Measurements from ENCODE around the gene CNKSR2.

DNA sequence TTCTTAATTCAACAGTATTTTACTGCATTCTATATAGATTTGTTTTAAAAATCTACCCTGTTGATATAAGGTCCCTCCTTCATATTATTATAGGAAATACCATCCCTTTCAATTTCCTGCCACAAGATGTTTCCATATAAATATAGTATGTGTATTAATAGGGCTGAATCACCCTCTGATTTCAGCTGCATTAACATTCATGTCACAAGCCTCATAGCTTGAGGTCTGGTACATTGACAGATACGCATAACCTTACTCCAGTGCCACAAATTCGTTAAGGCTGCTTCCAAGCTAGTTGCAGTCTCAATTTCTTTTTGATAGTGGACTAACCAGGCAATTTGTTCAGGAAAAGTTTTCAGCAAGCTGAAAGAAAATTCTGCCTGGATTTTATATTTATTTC, 155.6 kb downstream of the CNKSR2 start:
- TF ChIP-seq, protein P1, sequence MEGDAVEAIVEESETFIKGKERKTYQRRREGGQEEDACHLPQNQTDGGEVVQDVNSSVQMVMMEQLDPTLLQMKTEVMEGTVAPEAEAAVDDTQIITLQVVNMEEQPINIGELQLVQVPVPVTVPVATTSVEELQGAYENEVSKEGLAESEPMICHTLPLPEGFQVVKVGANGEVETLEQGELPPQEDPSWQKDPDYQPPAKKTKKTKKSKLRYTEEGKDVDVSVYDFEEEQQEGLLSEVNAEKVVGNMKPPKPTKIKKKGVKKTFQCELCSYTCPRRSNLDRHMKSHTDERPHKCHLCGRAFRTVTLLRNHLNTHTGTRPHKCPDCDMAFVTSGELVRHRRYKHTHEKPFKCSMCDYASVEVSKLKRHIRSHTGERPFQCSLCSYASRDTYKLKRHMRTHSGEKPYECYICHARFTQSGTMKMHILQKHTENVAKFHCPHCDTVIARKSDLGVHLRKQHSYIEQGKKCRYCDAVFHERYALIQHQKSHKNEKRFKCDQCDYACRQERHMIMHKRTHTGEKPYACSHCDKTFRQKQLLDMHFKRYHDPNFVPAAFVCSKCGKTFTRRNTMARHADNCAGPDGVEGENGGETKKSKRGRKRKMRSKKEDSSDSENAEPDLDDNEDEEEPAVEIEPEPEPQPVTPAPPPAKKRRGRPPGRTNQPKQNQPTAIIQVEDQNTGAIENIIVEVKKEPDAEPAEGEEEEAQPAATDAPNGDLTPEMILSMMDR (IDR thresholded peaks at IDR 0.05) = no peak
- TF ChIP-seq POLR2AphosphoS5 (IDR thresholded peaks at IDR 0.05) (no peak), POLR2A (IDR thresholded peaks at IDR 0.05) (no peak)
